GM10248 (cell line): ENCODE results near the gene HACD1.

ENCODE experiments used
- CTCF ChIA-PET: fragments of 300-600 bp; sonication (Branson Sonifier 250); formaldehyde crosslinking; extraction: SDS; loops from one replicate; lab custom pipeline; 2021; ENCODE audit warnings: antibody characterized with exemption; lab: Yijun Ruan, JAX
- POLR2A ChIA-PET: fragments of 350-650 bp; sonication (Branson Sonifier 250); formaldehyde crosslinking; extraction: SDS; loops from one replicate; lab custom pipeline; 2020; ENCODE audit warnings: antibody characterized with exemption; lab: Yijun Ruan, JAX
- DNase-seq: peaks from one replicate; pipeline ENCODE4 v3.0.0; 2012; ENCODE audit errors: extremely low spot score
- CTCF ChIP-seq: IDR thresholded peaks from 2 replicates; pipeline ENCODE4 v1.5.1; 2012; ENCODE audit warnings: mild to moderate bottlenecking, low read depth; ENCODE audit errors: extremely low read depth, missing control alignments, control extremely low read depth

Gene HACD1

GRCh38 chr10:17651896-17652295 lies 34.7 kb upstream of the HACD1 start:
- ChIA-PET CTCF (no interaction called here), POLR2A (no interaction called here)
- no peak for TF ChIP-seq CTCF
- DNase-seq, result no peak

- no peak for DNase-seq
- POLR2A ChIA-PET, result no interaction called here
- TF ChIP-seq CTCF, result no peak
- CTCF ChIA-PET, result no interaction called here
Measured at GRCh38 chr10:17650416-17650815, 33.2 kb upstream of the HACD1 start.

- CTCF ChIA-PET, result interaction anchor here (2.9 kb wide), 1 partner anchor 25 kb away, joined by 12 read pairs; no protein-coding TSS in a partner anchor
- POLR2A ChIA-PET, result no interaction called here
- no peak for DNase-seq
- no peak for TF ChIP-seq CTCF
Measured at GRCh38 chr10:17649836-17650235, 32.7 kb upstream of the HACD1 start.

- ChIA-PET POLR2A (no interaction called here), CTCF (interaction anchor here (1.1 to 2.9 kb wide), 3 partner anchors 25 to 88 kb away, joined by 3 to 12 read pairs (median 5); no protein-coding TSS in a partner anchor)
- DNase-seq, result no peak
- TF ChIP-seq CTCF, result no peak
Measured at GRCh38 chr10:17649052-17649451, 31.9 kb upstream of the HACD1 start.

- no peak for TF ChIP-seq CTCF
- POLR2A ChIA-PET, result interaction anchor here (0.6 kb wide), 1 partner anchor 23 kb away, joined by 3 read pairs; no protein-coding TSS in a partner anchor
- no peak for DNase-seq
- CTCF ChIA-PET, result interaction anchor here (0.9 to 2.9 kb wide), 8 partner anchors 11 to 89 kb away, joined by 3 to 12 read pairs (median 3); no protein-coding TSS in a partner anchor
Measured at GRCh38 chr10:17648243-17649035, 31.3 kb upstream of the HACD1 start.

- POLR2A ChIA-PET, result interaction anchor here (0.6 kb wide), 1 partner anchor 1139 kb away, joined by 3 read pairs; no protein-coding TSS in a partner anchor
- CTCF ChIA-PET, result interaction anchor here (0.9 to 2.9 kb wide), 7 partner anchors 12 to 58 kb away, joined by 3 to 12 read pairs (median 4); no protein-coding TSS in a partner anchor
- no peak for TF ChIP-seq CTCF
- DNase-seq, result no peak
Measured at GRCh38 chr10:17647326-17647725, 30.2 kb upstream of the HACD1 start.
